Measurements from ENCODE around the gene F3. TPM values are rescaled to one million over a fixed set of nuclear protein-coding genes. Genes with fewer than 3 reads are reported as not detected.

The F3 gene
- total and polyA plus RNA-seq, 12 donors = 11.8 to 50.9 (median 23.9) TPM

- Histone ChIP-seq H3K4me3 (no peak overlapping the region), H3K27me3 (no peaks in the 10 kb centered on the region), H3K27ac (no peak overlapping the region), H3K36me3 (replicated peaks in 1 of 2) (peaks cover 0 to 10% of the 10 kb centered on the region in 2 donors), H3K4me1 (replicated peaks in 1 of 2) (peaks cover 0 to 5% of the 10 kb centered on the region in 2 donors), H3K9me3 (replicated peaks in 1 of 3) (no peaks in the 10 kb centered on the region)
- TF ChIP-seq POLR2A (IDR thresholded peaks at IDR 0.05) (no peak), CTCF (IDR thresholded peaks at IDR 0.05) (no peak)
- WGBS, 4 donors = 94 to 99% (median 95%) methylated on average over 5 of the region's 5 CpGs
- intact Hi-C loops (cut with DNase I) = no loop called here
- no peak for DNase-seq
Measured at GRCh38 chr1:94528826-94529225, 12.7 kb downstream of the F3 start.

- H3K27ac ChIP-seq = no peak overlapping the region
- peaks cover 0 to 5% of the 10 kb centered on the region in 2 donors for H3K4me1 ChIP-seq (replicated peaks in 1 of 2)
- TF ChIP-seq CTCF (IDR thresholded peaks at IDR 0.05) (peak in 1 of 6 experiments; percentile 9), POLR2A (IDR thresholded peaks at IDR 0.05) (no peak)
- WGBS, 4 donors = 75 to 86% (median 77%) methylated on average over 1 of the region's 1 CpG
- H3K4me3 ChIP-seq = no peak overlapping the region
- no peaks in the 10 kb centered on the region for H3K9me3 ChIP-seq (replicated peaks in 1 of 3)
- intact Hi-C loops (cut with DNase I) = no loop called here
- no peak for DNase-seq
- no peaks in the 10 kb centered on the region for H3K27me3 ChIP-seq
- peaks cover 0 to 10% of the 10 kb centered on the region in 2 donors for H3K36me3 ChIP-seq (replicated peaks in 1 of 2)
Measured at GRCh38 chr1:94528299-94528698, 13.3 kb downstream of the F3 start.

GRCh38 chr1:94527447-94528031 is 14.0 kb downstream of the F3 start:
- intact Hi-C loops (cut with DNase I) = no loop called here
- H3K27me3 ChIP-seq = no peaks in the 10 kb centered on the region
- no peaks in the 10 kb centered on the region for H3K9me3 ChIP-seq (replicated peaks in 1 of 3)
- peaks cover 0 to 5% of the 10 kb centered on the region in 2 donors for H3K4me1 ChIP-seq (replicated peaks in 1 of 2)
- TF ChIP-seq CTCF (IDR thresholded peaks at IDR 0.05) = peak in 2 of 6 experiments; percentile 9 to 28
- no peak for TF ChIP-seq POLR2A (IDR thresholded peaks at IDR 0.05)
- H3K36me3 ChIP-seq (replicated peaks in 1 of 2) = peaks cover 0 to 7% of the 10 kb centered on the region in 2 donors
- no peak overlapping the region for H3K4me3 ChIP-seq
- WGBS, 4 donors = 20 to 44% (median 30%) methylated on average over 1 of the region's 1 CpG
- DNase-seq = no peak
- H3K27ac ChIP-seq = peak overlapping the region in 1 of 5 donors; percentile 3

- DNase-seq = no peak
- Histone ChIP-seq H3K9me3 (replicated peaks in 1 of 3) (no peaks in the 10 kb centered on the region), H3K27me3 (no peaks in the 10 kb centered on the region), H3K36me3 (replicated peaks in 1 of 2) (no peaks in the 10 kb centered on the region), H3K4me1 (replicated peaks in 1 of 2) (peaks cover 0 to 5% of the 10 kb centered on the region in 2 donors), H3K4me3 (no peak overlapping the region), H3K27ac (no peak overlapping the region)
- TF ChIP-seq POLR2A (IDR thresholded peaks at IDR 0.05) (no peak), CTCF (IDR thresholded peaks at IDR 0.05) (no peak)
- WGBS, 4 donors = 86 to 95% (median 93%) methylated on average over 7 of the region's 7 CpGs
- intact Hi-C loops (cut with DNase I) = no loop called here
Measured at GRCh38 chr1:94526152-94526980, 15.2 kb downstream of the F3 start.

All from adrenal gland (tissue), 12 donors.